ENCODE measurements around the gene CIAO2A.
A peak's percentile ranks its signal among the peaks of the same experiment; 100 is the strongest.
"Not testable (repeated sequence)": the region's sequence is repeated elsewhere in the genome, so short reads cannot be mapped to it uniquely, and the experiment has no call there.

Gene CIAO2A

GRCh38 chr15:64068133-64068532, 25.5 kb downstream of the CIAO2A start:
- TF ChIP-seq CTCF (conservative IDR thresholded peaks at IDR 0.05), result no peak
- H3K27ac ChIP-seq, result peak overlapping the region; percentile 99

- peak overlapping the region; percentile 99 for H3K27ac ChIP-seq
- TF ChIP-seq CTCF (conservative IDR thresholded peaks at IDR 0.05), result peak; percentile 90
Observed at GRCh38 chr15:64067564-64068030, 26.0 kb downstream of the CIAO2A start.

GRCh38 chr15:64066451-64066850, 27.2 kb downstream of the CIAO2A start:
- no peak for TF ChIP-seq CTCF (conservative IDR thresholded peaks at IDR 0.05)
- no peak overlapping the region for H3K27ac ChIP-seq

GRCh38 chr15:64060716-64061115, 32.9 kb downstream of the CIAO2A start:
- TF ChIP-seq CTCF (conservative IDR thresholded peaks at IDR 0.05), result no peak
- no peak overlapping the region for H3K27ac ChIP-seq

GRCh38 chr15:64059104-64059503, 34.5 kb downstream of the CIAO2A start:
- H3K27ac ChIP-seq, result not testable (repeated sequence)

- H3K27ac ChIP-seq, result no peak overlapping the region
- no peak for TF ChIP-seq CTCF (conservative IDR thresholded peaks at IDR 0.05)
Observed at GRCh38 chr15:64058279-64058678, 35.4 kb downstream of the CIAO2A start.

GRCh38 chr15:64053674-64054073, 40.0 kb downstream of the CIAO2A start:
- not testable (repeated sequence) for H3K27ac ChIP-seq

GRCh38 chr15:64052925-64053491, 40.6 kb downstream of the CIAO2A start:
- TF ChIP-seq CTCF (conservative IDR thresholded peaks at IDR 0.05), result no peak
- H3K27ac ChIP-seq, result no peak overlapping the region

Measured in VCaP (cell line).